Embryonic facial prominence (tissue), 1 donor: ENCODE results near the gene FYCO1.
A peak's percentile ranks its signal among the peaks of the same experiment; 100 is the strongest.
"Not testable (repeated sequence)": the region's sequence is repeated elsewhere in the genome, so short reads cannot be mapped to it uniquely, and the experiment has no call there.

Source experiments
- DNase-seq: peaks from one replicate; pipeline ENCODE4 v3.0.0-alpha.2; 2016; ENCODE audit errors: extremely low spot score

Gene FYCO1

DNA sequence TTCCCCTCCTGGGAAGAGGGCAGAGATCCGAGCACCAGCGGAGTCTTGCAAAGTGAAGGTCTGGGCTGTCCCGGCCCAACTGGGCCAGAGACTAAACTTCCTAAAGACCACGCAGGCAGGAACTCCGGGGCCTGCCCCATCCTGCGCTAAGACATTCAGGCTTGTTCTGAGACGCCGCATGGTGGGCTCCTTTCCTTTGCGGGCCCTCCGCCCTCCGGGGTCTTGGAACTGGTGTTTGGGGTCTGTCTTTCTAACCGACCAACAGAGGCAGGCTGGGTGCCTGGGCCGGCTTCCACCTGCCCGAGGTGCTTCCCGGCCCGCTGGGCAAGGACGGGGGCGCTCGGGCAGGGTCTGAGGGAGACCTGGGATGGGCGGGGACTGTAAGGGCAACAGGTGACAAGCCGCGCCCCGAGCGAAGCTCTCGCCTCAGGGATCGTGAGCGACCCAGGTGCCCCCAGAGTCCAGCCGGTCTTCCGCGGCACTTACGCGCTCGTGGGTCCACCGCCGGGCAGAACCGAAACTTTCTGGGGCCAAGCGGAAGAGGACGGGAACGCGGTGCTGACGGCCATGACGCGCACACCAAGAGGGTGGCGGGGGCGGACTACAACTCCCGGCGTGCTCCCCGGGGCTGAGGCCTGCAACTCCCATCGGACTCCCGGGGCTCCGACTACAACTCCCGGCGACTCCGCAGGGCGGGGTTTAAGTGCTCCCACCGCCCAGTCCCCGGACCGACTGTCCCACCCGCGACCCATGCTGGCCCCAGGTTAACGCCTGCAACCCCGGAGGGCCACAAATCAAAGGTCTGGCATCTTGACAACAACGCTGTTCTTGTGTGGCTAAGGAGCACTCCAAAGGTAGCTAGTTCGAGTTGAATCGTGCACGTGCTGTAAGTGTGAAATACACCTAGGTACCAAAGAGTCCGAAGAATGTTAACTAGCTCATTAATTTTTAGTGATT, at the start of gene FYCO1:
Gene FYCO1 (minus strand): TSS at position 589 of the 957 bp plus-strand sequence. CDS start 10,914 bp downstream, outside the sequence.
- DNase-seq: peak; percentile 79

DNA sequence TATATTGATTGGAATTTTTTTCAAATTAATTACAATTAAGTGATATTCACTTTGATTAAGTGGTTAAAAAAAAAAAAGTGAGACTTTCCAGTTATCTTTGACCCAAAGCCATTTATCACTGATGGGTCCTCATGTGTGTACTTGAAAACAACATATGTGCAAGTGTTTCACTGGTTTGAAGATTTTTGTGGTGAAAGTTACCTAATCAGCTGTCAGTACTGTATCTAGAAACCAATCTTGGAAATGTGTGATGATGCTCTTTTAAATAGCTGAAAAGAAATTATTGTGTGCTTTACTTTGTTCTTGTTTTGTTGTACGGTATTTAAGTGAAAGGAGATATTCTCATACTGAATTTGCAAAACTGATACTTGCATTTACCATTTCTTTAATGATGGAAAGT, 43.3 kb upstream of the FYCO1 start:
- no peak for DNase-seq

DNA sequence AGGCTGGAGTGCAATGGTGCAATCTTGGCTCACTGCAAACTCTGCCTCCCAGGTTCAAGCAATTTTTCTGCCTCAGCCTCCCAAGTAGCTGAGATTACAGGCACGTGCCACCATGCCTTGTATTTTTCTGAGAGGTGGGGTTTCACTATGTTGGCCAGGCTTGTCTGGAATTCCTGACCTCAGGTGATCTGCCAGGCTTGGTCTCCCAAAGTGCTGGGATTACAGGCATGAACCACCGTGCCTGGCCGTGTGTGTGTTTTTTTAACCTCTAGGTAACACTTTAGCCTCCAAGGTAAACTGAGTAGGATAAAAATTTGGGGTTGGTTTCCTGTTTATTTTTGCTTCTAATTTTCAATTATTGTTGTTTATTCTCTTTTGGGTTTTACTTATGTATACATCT, 42.4 kb upstream of the FYCO1 start:
- DNase-seq: not testable (repeated sequence)

GRCh38 chr3:46036191-46036590, 40.6 kb upstream of the FYCO1 start:
- DNase-seq: no peak

DNA sequence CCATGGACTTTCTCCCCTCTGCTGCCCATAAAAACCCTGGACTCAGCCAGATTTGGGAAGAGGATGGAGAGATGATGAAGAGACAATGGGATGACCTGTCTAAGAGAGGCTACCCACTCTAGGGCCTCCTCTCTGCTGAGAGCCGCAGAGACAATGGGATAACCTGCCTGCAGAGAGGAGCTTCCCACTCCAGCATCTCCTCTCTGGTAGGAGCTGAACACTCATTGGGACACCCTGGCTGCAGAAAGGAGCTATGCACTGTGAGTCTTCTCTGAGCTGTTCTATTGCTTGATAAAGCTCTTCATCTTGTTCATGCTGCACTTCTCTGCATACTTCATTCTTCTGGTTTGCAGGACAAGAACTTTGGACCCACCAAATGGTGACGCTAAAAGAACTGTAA, 36.1 kb upstream of the FYCO1 start:
- DNase-seq: no peak

- DNase-seq: no peak
These were observed 35.6 kb upstream of the FYCO1 start for GRCh38 chr3:46031269-46031668.

DNA sequence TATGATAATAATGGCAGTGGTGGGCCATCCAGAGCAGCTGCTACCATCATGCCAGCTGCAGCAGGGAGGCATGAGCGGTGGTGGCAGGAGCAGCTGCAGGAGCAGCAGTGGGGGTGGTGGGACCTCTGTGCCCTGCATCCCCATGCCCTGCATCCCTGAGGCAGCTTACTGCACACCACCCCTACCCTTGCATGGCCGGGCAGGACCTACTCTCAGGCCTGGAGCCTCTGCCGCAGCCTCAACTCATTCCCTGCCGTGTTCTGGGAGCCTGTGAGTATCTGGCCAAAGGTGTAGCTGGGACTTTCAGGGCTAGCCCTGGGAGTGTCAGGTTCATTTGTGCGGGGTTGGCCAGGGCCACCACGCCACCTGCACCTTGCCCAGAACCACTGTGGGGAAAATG, 35.0 kb upstream of the FYCO1 start:
- DNase-seq: no peak

DNA sequence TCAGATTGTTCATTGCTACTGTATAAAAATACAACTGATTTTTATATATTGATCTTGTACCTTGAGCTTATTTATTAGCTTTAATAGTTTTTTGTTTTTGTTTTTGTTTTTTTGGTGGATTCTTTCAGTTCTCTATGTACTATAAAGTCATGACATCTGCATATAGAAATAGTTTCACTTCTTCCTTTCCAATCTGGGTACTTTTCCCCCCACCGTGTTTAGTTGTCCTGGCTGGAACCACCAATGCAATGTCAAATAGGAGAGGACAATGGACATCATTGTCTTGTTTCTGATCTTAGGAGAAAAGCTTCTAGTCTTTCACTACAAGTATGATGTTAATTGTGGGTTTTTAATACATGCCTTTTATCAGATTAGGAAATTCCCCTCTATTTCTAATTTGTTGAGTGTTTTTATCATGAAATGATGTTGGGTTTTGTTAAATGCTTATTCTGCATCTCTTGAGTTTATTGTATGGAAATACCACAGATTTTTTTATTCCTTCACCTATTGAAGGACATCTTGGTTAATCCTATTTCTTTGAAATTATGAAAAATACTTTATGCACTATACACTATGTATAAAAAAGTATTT, 34.4 kb upstream of the FYCO1 start:
- DNase-seq: no peak

DNA sequence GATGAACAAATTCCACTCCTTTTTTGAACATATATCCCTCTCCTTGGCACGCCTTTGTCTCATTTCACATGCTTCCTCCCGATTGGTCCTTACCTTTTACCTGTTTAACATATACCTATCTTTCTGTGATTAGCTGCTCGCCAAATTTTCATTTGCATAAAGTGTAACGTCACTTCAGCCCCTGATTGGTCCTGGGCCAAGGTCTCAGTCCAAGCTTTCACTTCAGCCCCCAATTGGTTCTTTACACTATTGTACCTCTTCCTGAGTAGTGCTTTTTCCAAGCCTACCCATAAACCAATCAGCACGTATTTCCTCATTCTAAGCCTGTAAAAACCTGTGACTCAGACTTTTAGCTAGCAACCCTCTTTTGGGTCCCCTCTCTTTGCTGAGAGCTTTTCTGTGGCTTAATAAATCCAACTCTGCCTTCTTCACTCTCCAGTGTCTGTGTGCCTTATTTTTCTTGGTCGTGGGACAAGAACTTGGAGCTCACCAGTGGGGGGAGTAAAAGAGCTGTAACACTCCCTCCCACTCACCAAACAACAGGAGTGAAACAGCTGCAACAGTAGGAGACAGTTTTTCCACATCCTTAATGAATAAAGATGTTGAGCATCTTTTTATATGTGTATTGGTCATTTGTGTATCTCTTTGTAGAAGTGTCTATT, 32.2 kb upstream of the FYCO1 start:
- no peak for DNase-seq

DNA sequence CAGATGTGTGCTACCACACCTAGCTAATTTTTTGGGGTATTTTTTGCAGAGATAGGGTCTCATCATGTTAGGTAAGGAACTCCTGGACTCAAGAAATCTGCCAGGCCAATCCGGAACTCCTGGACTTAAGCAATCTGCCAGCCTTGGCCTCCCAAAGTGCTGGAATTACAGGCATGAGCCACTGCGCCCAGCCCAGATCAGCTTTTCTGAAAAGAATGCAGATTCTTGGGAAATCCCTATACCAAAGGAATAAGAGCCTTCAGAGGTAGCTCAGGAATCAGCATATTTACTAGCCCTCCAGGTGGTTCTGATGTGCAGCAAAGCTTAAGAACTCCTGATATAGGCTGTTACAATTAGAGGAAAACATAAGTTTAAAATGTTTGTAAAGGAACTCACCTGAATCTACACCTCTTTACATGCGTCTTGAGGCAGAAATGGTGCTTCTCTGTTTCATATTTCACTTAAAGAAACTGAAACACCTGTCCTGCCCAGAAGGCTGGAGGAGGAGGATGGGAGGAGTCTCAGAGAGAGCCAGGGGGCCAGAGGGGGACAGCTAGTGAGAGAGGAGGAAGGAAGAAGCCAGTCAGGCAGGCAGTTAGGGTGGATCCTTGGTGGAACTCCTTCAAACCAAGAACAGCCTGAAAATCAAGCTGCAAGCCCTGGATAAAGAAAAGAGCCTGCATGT, 31.5 kb upstream of the FYCO1 start, which contains the start of gene XCR1:
Gene XCR1 (minus strand): TSS at position 463 of the 685 bp plus-strand sequence. CDS start 5,536 bp downstream, outside the sequence.
- no peak for DNase-seq

- DNase-seq: no peak
These were observed 29.5 kb upstream of the FYCO1 start for GRCh38 chr3:46025139-46025538.

DNA sequence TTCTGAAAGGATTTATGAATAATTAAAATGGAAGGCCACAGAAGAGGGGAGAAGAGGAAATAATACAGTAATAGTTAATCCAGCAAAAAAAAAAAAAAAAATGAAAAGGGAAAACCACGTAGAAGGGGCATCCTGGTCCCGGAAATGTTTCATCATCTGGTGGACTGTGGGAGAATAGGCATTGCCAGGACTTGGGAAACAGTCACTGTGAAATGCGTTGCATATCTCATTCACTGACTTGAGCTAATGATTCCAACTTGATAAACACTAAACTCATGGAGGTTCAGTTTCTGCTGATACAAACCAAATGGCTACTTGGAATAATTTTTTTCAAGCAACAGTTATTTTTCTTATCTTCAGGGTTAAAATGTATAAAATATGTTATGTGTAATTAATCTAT, 28.5 kb upstream of the FYCO1 start:
- no peak for DNase-seq

DNA sequence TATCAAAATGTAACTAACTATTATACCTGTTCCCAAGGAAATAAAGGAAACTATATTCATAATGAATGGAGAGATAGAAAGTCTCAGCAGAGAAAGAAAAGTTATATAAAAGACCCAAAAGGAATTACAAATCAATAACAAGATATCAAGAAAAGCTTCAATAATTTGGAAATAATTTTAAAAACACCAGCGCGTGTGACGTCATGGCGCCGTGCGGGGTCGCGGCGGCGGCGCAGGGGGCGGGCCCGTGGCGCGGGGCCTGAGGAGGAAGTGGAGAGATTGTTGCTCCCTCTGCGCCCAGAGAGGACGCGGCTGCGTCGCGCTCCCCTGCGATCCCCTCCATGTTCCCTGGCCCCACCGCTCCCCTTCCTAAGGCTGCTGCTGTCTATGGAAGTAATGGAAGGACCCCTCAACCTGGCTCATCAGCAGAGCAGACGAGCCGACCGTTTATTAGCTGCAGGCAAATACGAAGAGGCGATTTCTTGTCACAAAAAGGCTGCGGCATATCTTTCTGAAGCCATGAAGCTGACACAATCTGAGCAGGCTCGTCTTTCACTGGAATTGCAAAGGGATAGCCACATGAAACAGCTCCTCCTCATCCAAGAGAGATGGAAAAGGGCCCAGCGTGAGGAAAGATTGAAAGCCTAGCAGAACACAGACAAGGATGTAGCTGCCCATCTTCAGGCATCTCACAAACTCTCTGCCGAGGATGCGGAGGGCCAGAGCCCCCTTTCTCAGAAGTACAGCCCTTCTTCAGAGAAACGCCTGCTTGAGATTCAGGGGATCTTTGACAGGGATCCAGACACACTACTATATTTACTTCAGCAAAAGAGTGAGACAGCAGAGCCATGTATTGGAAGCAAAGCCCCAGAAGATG, 27.5 kb upstream of the FYCO1 start:
- DNase-seq: no peak

DNA sequence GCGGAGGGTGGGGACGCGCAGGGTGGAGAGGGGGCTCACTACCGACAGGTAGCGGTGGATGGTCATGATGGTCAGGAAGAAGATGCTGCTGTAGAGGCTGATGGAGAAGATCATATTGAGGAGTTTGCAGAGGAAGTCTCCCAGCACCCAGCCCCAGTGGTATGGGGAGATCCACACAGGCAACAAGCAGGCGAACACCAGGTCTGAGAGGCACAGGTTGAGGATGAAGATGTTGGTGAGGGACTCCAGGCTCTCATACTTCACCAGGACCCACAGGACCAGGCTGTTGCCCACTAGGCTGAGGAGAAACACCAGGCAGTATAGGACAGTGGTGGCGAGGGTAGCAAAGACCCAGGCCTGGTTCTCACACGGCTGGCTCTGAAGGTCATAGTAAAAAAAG, 25.9 kb upstream of the FYCO1 start:
- DNase-seq: no peak

DNA sequence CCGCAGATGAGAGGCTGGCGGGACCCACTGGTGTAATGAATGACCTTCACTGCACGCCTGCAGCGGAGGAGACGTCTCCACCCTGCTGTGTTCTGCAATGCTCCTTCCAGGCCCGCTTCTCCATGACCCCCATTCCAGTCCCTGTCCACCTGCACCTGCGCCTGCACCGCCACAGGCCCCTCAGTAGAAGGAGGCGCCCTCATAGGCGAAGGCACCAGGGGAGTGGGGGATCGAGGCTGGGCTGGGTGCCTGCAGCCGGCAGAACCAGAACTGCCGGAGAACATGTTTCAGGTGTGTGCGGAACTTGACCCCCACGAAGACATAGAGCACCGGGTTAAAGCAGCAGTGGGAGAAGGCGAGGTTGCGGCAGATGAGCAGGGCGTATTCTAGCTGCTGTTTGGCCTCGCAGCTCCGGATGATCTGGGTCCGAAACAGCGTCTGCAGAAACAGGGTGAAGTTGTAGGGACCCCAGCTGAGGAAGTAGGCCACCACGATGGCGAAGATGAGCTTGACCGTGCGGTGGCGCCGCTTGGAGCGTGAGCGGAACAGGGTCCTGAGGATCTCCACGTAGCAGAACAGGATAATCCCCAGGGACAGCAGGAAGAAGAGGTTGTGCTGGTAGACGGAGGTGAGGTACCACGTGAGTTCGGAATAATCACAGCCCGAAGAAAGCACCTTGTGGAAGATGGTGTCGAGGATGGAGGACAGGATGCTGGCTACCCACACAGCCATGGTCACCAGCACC, 25.3 kb upstream of the FYCO1 start:
- no peak for DNase-seq

- no peak for DNase-seq
These were observed 24.1 kb upstream of the FYCO1 start for GRCh38 chr3:46019707-46020106.

DNA sequence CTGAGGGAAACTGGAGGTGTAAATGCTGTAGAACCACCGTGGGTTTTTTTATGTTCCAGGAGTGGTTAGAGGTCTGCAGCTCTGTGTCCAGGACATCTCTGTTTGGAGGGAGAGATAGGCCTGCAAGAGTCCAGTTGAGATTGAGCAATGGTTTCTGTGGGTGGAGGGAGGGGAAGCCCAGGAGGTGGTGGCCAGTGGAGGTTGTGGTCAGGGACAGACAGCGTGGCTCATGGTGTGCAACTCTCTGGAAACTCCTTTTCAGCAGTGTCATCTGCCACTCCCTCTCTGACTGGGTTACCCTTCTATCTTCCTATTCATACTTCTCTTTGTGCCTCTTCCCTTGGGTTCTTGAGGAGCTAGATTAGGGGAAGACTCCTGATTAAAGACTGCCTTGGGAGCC, 22.1 kb upstream of the FYCO1 start:
- DNase-seq: no peak

DNA sequence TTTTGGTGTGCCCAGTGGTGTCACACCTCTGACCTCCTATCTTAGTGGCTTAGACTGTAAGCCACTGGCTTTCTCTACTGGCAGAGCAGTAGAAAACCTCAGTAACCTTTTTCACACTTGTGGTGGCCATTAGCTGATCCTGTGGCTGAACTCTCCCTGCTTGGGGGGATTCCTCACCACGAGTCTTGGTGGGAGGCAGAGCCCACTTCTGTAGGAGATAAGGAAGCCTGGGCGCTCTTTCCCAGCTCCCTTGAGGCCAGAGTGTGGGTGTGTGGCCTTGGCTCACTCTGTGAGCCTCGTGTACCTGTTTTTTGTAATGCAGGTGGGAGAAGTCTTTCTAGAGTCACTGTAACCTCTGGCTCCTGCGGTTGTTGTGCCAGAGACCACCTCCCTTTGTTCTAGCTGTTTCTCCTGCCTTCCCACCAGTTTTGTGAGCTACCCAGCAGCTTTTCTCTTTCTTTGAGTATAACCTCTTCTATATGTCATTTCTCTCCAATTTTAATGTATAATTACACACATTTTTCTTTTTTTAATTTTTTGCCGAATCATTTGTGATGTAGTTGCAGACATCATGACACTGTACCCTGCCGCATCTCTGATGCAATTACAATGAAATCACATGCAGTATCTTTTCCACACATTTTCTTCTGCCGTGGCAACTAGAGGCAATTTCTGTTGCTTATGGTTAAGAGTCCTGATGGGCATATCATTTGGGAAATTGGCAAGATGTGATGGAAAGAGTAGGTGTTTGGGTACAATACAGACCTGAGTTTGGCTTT, 17.9 kb upstream of the FYCO1 start:
- DNase-seq: no peak

GRCh38 chr3:46012246-46012645, 16.6 kb upstream of the FYCO1 start:
- no peak for DNase-seq
